NT2/D1 (cell line): Measurements from ENCODE around the gene CTSA.

Source experiments
- SUZ12 ChIP-seq: IDR thresholded peaks from 2 replicates; pipeline ENCODE4 v1.6.1; 2011; ENCODE audit not compliant: insufficient read length, insufficient read depth; ENCODE audit errors: extremely low read depth
- YY1 ChIP-seq: IDR thresholded peaks from 2 replicates; pipeline ENCODE4 v1.6.1; 2011; ENCODE audit not compliant: insufficient read length, insufficient read depth
- ZNF274 ChIP-seq: IDR thresholded peaks from 2 replicates; pipeline ENCODE4 v1.6.1; 2011; ENCODE audit warnings: mild to moderate bottlenecking, low read depth, low read length

DNA sequence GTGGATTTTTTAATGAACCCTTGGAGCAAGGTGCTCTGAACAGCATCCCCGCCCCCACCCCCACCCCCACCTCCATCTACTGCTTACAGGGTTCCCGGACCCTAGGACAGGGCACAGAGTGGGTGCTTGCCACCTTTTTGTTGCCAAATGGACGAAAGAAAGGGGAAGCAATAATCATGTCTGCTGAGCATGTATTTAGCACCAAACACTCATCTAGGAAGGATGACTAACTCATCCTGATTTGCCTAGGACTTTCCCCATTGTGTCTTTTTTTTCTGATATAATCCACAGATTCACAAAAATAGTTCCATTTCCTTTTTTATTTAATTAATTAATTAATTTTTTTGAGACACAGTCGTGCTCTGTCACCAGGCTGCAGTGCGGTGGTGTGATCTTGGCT lies 22.0 kb downstream of the CTSA start:
- TF ChIP-seq ZNF274 (no peak), YY1 (no peak), SUZ12 (no peak)
